Breast epithelium (tissue), 3 donors: ENCODE results near the gene USP17L28.
"Not testable (repeated sequence)": the region's sequence is repeated elsewhere in the genome, so short reads cannot be mapped to it uniquely, and the experiment has no call there.

Source experiments
- POLR2A ChIP-seq: fragments of 450-650 bp; IDR thresholded peaks from one replicate; pipeline ENCODE4 v1.6.1; 2016; ENCODE audit warnings: antibody characterized with exemption, mild to moderate bottlenecking, moderate library complexity
- POLR2AphosphoS5 ChIP-seq, 3 donors: sonication (generic); formaldehyde crosslinking; IDR thresholded peaks; one replicate each; pipeline ENCODE4 v1.6.1; 2017; ENCODE audit warnings: antibody characterized with exemption in 3 of 3
- TF ChIP-seq, protein P1 (sequence below), 3 donors: fragments of 450-650 bp; IDR thresholded peaks; one replicate each; pipeline ENCODE4 v1.5.1; 2016 to 2017; ENCODE audit warnings: antibody characterized with exemption in 3 of 3, mild to moderate bottlenecking in 3 of 3, moderate library complexity in 3 of 3

DNA sequence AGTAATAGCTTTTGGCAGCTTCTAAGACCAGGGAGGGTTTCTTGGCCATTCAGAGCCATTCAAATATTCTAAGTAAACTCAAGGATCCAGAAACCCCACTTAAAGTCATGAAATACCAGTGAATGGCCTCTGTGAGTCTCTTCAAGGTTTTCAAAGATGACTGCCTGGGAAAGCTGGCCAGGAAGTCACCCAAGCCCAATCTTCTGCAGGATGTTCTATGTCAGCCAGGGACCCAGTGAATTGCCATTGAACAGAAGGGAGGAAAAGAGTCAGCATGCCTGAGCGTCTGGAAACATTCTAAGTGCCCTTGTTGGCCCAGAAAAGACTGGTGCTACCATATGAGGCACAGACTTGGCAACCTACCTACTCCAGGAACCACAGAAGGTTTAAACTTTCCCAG, 31.2 kb downstream of the USP17L28 start:
- not testable (repeated sequence) for TF ChIP-seq POLR2AphosphoS5 (IDR thresholded peaks at IDR 0.05); POLR2A
- TF ChIP-seq, protein P1, sequence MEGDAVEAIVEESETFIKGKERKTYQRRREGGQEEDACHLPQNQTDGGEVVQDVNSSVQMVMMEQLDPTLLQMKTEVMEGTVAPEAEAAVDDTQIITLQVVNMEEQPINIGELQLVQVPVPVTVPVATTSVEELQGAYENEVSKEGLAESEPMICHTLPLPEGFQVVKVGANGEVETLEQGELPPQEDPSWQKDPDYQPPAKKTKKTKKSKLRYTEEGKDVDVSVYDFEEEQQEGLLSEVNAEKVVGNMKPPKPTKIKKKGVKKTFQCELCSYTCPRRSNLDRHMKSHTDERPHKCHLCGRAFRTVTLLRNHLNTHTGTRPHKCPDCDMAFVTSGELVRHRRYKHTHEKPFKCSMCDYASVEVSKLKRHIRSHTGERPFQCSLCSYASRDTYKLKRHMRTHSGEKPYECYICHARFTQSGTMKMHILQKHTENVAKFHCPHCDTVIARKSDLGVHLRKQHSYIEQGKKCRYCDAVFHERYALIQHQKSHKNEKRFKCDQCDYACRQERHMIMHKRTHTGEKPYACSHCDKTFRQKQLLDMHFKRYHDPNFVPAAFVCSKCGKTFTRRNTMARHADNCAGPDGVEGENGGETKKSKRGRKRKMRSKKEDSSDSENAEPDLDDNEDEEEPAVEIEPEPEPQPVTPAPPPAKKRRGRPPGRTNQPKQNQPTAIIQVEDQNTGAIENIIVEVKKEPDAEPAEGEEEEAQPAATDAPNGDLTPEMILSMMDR (IDR thresholded peaks at IDR 0.05) = not testable (repeated sequence)
